ENCODE results near the gene GNA12.

GNA12 gene

GRCh38 chr7:2838451-2838850, 5.7 kb downstream of the GNA12 start:
- DNase-seq (ENCODE audit: low read depth in 2 of 2) = no peak

- DNase-seq (ENCODE audit: low read depth in 2 of 2) = no peak
Measured at GRCh38 chr7:2837496-2837895, 6.6 kb downstream of the GNA12 start.

GRCh38 chr7:2834748-2835441, 9.2 kb downstream of the GNA12 start:
- DNase-seq (ENCODE audit: low read depth in 2 of 2) = no peak

DNA sequence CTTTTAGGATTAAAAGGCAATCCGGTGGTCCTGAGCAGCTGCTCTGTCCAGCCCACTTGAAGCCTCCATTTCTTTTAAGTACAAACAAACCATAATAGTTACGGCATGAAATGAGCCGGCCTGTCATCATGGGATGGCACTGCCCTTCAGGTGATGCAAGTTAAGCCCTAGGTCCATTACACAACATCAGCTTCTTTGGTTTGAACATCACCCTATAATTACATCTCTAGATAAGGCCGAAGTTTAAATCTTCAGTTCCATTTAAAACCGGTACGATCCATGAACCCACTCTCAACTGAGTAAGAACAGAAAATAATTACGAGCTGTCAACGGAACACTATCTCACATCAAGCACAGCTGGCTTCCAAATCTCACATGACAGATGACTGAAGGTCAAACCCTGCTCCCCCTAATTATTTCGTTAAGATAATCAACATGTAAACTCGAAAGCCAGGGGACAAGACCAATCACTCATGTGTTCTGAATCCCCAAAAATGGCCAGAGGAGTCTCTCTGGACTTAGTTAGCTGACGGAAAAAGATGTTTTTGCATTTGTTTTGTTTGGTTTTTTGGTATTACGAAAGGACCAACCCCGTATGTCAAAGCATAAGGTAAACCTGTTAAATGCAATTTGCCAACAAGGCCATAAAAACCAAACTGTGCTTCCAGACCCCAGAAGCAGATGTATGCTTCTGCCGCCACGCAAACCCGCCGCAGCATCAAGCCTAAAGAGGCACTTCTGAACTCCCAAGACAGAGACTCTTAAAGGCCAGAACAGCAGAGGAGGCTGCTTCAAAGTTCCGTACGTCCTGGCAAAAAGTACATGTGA, 10.8 kb downstream of the GNA12 start:
- no peak for DNase-seq (ENCODE audit: low read depth in 2 of 2)

- DNase-seq (ENCODE audit: low read depth in 2 of 2) = no peak
Measured at GRCh38 chr7:2832461-2832860, 11.6 kb downstream of the GNA12 start.

DNA sequence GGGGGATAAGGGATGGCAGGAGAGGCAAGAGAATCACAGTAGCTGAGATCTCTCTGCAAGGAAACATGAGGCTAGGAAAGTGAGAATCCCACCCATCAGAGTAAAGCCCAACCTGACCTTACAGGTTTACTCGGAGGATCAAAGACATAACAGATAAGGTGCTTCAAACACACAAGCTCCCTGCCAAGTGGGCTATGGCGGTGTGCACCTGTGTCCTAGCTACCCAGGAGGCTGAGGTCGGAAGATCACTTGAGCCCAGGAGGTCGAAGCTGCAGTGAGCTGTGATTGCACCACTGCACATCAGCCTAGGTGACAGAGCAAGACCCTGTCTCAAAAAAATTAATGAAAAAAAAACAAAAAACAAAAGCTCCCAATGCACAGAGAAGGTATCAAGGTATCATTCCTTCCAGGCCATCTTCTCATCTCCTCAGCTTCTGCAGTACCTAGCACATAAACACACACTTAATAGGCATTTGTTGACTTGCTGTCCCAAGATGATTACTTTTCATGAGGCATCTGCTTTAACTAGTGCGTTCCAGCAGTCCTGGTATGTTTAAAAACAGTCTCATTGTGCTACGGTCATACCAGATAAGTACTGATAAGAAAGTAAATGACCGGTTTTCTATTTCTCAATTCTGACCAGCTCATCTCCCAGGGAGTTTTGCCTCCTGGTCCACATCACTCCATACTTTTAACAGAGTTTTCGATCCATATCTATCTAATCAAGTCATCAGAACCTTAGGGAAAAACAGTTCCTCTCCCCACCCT, 13.3 kb downstream of the GNA12 start:
- no peak for DNase-seq (ENCODE audit: low read depth in 2 of 2)

DNA sequence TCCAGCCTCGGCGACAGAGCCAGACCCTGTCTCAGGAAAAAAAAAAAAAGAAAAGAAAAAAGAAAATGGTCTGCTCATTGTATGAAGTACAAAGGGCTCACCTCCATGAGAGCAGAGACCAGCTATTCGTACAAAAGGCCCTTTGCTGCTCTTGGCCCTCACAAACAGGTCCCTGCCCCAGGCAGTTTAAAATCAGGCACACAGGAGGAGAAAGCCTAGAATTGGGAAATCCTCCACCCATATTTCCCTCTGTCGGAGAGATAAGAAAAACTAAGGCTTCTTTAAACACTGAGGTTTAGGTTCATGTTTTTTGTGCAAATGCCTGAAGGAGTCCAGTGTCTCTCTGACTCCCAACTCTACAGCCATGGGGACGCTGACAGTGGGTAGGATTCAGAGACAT, 15.1 kb downstream of the GNA12 start:
- DNase-seq (ENCODE audit: low read depth in 2 of 2) = no peak

DNA sequence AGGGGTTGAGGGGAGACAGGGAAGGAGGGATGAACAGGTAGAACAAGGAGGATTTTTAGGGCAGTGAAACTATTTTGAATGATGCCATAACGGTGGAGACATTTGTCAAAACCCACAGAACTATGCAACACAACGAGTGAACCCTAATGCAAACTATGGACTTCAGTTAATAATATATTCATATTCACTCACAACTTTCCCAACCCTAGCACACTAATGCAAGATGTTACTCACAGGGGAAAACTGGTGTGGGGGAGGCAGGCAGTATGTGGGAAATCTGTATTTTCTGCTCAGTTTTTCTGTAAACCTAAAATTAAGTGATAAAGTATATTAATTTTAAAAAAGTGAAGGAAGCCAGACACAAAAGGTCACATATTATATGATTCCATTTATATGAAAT, 17.3 kb downstream of the GNA12 start:
- DNase-seq (ENCODE audit: low read depth in 2 of 2) = no peak

GRCh38 chr7:2825559-2826227, 18.4 kb downstream of the GNA12 start:
- DNase-seq (ENCODE audit: low read depth in 2 of 2) = no peak

DNA sequence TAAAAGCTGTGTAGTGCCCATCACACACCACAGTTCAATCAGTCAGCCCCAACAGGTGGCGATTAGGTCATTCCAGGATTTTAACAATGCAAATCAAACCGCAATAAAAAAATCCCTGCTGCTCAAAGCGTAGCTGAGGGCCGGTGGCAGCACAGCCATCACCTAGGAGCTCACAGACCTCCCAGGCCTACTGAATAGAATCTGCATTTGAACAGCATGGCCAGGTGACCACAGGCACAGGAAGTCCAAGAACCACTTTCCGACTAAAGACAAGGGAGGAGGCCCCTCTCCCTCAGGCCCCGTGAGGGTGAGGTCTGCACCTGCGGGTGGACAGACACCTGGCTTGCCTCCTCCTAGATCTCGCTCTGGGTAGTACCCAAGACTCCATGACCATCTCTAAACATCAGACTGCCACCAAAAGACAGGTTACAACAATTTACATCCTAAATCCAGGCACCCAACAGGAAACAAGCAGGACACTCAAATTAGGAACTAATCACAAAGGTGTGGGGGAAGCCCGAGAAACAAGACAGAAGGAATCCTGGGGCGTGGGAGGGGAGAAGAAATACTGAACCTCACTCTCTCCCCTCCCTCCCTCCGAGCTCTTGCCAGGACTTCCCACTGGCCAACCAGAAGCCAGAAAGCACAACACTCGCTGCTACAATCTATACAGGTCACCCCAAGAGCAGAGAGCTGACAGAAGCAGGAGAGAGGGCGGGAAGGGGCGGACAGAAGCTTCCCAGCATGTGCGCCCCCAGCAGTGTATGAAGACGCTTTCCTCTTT, 19.2 kb downstream of the GNA12 start:
- DNase-seq (ENCODE audit: low read depth in 2 of 2) = no peak

DNA sequence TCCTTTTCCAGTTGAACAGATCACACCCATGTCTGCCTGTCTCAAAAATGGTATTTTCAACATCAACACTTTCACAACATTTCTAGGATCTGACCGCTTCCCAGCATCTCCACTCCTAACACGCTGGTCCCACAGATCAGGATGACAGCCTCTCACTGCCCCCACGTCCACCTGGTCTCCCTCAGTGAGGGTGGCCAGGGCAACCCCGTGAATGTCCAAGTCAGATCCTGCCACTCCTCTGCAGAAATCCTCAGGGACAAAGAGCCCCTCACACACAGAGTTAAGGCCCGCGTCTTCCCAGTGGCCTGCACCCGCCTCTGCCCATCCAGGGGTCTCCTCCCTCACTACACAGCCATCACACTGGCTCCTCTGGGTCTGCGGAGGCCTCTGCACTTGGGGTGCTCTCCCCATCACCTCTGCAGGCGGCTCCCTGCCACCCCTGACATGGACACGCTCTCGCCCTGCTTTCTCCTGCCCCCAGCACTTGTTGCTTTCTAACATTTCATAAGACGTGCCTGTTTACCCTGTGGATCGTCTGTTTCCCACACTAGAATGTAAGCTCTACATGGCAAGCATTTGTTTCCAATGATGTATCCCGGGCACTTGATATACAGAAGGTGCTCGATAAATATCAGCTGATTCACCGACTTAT, 20.0 kb downstream of the GNA12 start:
- DNase-seq (ENCODE audit: low read depth in 2 of 2) = no peak

DNA sequence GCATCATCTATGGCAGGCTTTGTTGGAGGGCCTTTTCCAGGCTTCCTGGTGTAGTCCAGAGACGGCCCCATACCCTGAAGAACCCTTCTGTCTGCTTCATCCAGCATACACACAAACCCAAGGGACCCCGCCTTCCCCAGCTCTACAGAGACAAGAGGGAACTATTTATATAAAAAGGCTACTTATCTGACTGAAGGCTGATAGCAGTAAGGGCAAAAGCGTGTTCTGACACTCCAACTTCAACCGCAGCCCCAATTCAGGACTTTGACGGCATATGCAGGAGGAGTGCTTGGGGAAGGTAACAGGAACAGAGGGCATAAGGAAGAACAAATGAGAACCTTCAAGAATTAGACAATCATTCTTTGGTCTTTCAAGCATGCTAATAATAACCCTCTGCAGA, 21.0 kb downstream of the GNA12 start:
- DNase-seq (ENCODE audit: low read depth in 2 of 2) = no peak

DNA sequence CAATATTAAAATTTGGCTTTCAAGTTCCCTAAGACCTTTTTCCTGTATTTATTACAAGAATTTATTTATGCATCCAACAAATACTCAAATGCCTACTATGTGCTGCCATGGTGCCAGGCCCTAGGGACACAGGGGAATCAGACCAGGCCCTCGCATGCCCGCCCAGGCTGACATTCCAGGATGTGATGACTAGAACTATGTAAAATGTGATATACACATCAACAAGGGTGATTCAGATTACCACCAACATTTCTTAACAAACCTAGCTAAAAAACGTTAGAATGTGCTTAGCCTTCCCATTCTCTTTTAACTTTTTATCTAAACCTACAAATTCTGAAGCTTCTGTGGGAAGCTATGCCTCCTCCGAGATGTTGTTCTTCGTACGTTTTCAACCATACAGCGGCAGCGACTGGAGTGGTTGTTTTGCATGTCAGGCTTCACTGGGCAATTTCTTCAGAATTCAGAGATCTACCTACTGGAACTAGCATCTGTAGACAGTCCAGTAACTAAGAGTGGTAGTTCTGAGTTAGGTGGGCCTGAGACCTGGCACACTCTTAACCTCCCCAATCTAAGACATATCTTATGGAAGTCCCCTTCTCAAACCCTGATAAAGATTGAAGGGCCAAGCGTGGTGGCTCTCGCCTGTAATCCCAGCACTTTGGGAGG, 22.1 kb downstream of the GNA12 start:
- no peak for DNase-seq (ENCODE audit: low read depth in 2 of 2)

DNA sequence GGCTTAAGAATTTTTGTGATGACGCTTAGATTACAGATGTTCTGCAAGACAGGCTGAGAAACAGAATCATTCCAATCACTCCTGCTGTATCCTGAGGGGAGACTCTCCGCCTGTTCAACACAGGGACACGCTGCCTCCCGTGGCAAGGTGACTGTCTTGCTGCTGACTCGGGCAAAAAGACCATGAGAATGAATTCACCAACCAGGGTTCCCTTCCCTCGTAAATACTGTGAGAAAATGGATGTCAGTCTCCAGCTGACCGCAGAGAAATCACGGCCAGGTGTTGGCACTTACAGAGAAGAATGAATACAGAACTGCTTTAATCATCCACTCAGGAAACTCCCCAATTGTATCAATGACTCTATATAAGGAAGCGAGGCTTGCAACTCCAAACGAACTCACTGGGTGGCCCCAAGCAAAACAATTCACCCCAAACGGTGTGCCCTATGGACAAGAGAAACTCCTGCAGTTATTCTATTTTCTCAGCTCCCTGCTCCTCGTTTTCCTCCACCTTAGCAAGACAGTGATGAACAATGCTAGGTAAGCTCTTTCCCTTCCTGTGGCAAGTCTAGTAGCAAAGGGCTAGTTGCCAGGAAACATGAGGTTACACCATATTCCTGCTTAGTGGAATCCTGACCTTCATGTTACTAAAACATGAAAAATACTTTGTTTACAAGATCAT, 22.8 kb downstream of the GNA12 start:
- no peak for DNase-seq (ENCODE audit: low read depth in 2 of 2)

DNA sequence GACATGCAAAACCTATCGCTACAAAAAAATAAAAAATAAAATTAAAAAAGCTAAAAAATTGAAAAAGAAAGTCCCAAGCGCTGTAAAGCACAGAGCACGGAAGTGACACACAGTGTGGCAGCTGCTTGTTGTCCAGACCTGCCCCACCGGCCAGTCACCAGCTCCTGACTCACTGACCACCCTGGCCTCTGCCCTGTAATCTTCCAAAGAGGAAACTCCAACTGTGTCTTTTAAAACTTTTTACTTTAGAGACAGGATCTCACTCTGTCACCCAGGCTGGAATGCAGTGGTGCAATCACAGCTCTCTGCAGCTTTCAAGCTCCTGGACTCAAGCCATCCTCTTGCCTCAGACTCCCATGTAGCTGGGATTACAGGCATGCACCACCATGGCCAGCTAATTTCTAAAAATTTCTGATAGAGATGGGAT, 23.6 kb downstream of the GNA12 start:
- DNase-seq (ENCODE audit: low read depth in 2 of 2) = no peak

DNA sequence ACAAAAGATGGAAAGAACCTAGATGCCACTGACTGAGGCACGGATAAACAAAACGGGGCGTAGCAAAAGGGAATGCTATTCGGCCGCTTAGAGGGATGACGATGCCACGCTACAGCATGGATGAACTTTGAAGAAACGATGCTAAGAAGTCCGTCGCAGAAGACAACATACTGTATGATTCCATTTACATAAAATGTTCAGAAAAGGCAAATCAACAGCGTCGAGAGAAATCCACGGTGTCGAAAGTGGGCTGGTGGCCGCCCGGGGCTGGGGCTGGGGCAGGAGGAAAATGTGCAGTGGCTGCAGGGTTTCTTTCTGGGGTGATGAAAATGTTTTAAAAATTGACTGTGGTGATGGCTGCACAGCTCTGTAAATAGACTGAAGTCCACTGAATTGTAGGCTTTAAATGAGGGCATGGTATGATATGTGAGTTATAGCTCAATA, 24.1 kb downstream of the GNA12 start:
- DNase-seq (ENCODE audit: low read depth in 2 of 2) = no peak

- DNase-seq (ENCODE audit: low read depth in 2 of 2) = no peak
Measured at GRCh38 chr7:2819161-2819953, 24.8 kb downstream of the GNA12 start.

DNA sequence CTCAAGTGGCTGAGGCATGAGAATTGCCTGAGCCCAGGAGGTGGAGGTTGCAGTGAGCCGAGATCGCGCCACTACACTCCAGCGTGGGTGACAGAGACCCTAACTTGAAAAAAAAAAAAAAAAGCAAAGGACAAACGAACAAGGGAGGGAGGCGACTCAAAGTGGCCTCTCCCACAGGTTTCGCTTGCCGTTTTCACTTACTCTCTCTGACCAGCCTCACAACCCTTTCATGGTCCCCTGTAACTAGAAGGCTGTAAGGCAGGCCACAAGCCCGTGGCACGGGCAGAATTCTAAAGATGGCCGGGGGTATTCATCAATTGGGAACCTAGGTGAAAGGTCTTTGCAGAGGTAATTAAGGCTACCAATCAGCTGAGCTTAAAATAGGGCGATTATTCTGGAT, 25.5 kb downstream of the GNA12 start:
- DNase-seq (ENCODE audit: low read depth in 2 of 2) = no peak

DNA sequence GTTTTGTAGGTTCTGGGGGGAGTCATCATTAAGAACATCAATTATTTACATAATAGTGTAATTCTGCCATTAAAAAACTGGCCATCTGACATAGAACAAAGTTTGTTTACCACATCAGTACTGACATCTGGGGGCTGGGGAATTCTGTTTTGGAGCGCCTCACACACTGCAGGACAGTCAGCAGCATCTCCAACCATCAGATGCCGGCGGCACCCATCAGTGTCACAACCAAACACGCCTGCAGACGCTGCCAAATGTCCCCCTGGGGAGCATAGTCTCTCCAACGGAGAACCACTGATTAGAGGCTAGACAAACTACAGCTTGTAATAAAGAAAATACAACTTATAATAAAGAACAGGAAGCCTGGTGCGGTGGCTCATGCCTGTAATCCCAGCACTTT, 26.0 kb downstream of the GNA12 start:
- no peak for DNase-seq (ENCODE audit: low read depth in 2 of 2)

Measured in stimulated activated CD4-positive, alpha-beta T cell treated with anti-CD3 and anti-CD28 coated beads, Interleukin-4, amount 100 ng/mL, for 48 hours (primary cell).